CMK (cell line): Measurements from ENCODE around the gene SLC1A7.
"Not testable (repeated sequence)": the region's sequence is repeated elsewhere in the genome, so short reads cannot be mapped to it uniquely, and the experiment has no call there.

Experiments used
- DNase-seq: peaks from one replicate; pipeline ENCODE4 v3.0.0-alpha.2; 2010; ENCODE audit warnings: low read depth

SLC1A7 gene

DNA sequence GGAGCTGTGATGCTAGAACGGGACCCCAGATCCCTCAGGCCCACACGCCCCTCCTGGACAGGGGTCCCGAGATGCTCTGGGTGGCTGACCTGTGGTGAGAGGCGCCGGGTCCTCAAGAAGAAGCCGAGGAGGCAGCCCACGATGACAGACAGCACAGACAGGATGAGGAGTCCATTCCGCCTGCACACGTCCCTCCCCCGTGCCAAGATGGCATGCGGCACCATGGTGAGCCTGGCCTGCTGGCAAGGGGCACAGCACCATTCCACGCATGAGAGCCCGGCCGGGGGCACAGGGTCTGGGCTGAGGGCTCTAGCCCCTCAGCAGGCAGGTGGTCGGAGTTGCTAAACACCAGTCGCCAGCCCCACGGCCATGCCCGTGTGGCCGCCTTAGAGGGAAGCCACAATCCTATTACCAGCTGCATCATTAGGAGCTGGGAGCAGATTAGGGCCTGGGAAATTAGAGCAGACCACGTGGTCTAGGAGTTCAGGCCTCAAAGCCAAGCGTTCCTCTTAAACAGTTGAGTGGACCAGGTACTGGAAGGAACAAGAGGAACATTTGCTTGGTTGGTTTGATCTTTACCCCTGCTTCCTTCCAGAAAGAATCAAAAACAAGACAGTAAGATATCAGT, at the start of gene SLC1A7:
TSS of gene SLC1A7 (minus strand) at position 413 of the 628 bp plus-strand sequence. CDS start at position 224, 189 bp downstream.
- DNase-seq: no peak

GRCh38 chr1:53190210-53190611, 47.8 kb upstream of the SLC1A7 start:
- no peak for DNase-seq

GRCh38 chr1:53189061-53189460, 46.6 kb upstream of the SLC1A7 start:
- no peak for DNase-seq

DNA sequence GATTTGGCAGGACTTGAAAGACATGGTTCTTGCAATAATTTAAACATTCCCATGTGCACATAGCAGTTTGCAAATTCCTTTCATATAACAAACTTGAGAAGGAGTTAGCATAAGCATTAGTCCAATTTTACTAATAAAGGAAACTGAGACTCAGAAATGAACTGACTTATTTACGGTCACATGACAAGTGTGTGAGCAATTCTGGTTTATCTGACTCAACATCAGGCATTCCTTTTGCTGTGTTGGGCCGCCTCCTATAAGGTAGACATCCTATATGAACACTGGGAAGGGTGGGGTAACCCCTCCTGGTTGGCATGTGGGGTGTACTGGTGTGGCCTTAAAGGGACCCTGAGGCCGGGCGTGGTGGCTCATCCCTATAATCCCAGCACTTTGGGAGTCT, 45.7 kb upstream of the SLC1A7 start:
- no peak for DNase-seq

- no peak for DNase-seq
These were observed 45.0 kb upstream of the SLC1A7 start for GRCh38 chr1:53187401-53187800.

DNA sequence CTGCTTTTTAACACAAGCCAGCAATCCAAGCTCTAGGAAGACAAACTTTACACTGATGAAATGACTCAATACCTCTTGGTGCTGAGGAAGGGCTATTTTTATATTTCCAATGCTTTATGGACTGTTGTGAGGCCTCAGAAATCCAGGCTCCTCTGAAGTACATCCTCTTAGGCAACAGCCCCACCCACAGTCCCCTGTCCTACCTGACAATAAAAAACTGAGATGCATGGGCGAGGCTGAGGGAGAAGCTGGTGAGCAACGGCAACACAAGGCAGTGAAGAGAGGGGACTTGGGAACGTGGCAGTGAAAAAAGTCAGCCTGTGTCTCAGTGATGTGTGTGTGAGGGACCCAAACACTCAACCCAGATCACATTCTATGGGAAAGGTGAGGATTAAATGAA, 44.1 kb upstream of the SLC1A7 start:
- no peak for DNase-seq

DNA sequence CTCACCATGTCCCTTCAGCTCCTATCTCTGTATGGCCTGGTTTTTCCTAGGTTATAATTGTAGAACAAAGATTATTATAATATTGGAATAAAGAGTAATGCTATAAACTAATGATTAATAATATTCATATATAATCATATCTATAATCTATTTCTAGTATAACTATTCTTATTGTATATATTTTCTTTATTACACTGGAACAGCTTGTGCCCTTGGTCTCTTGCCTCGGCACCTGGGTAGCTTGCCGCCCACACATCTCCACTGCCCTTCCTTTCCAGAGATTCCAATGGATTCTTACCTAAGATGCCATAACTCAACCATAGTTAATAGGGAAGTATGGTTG, 43.5 kb upstream of the SLC1A7 start:
- not testable (repeated sequence) for DNase-seq

DNA sequence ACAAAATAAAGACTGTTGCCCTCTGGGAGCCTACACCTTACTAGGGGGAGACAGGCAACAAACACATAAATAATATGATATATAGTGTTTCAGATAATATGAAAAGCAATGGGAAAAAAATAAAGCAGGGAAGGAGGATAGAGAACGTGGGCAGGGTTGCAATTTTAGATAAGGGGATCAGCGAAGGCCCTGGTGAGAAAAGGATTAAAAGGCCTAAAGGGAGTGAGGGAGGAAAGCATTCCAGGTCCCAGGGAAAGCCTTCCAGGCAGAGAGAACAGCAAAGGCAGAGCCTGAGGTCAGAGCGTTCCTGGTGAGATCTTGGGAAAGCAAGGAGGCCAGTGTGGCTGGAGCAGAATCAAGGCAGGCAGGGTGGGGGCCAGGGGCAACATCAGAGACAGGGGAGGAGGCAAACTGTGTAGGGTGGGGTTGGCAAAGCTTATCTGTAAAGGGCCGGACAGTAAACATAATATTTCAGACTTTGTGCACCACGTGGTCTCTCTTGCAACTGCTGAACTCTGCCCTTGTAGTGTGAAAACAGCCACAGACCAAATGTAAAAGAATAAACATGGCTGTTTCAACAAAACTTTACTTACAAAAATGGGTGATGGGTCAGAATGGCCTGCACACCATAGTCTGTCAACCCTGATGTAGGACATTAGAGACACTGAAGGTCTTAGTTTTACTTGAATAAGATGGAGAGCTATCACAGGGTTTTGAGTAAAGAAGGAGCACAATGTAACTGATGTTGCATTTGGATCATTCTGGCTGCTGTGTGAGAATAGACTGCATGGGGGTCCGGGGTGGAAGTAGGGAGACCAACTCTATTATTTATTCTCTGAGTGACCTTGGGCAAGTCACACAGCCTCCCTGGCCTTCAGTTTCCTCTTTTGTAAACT, 40.9 kb upstream of the SLC1A7 start:
- DNase-seq: no peak

DNA sequence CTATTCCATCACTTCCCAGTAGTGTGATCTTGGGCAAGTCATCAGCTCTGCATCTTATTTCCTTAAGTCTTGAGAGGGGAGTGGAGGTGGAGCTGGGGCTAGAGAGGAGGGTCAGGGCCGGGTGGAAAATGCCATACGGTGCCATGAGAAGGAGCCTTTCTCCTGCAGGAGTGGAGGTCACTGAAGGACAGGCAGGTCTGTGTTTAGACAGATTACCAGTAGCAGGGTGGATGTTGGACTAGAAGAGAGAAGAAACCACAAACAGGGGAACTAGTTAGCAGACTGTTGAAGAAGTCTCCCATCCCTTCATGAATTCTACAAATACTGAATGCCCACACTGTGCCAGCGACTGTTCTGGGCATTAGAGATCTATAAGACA, 40.3 kb upstream of the SLC1A7 start:
- DNase-seq: no peak

DNA sequence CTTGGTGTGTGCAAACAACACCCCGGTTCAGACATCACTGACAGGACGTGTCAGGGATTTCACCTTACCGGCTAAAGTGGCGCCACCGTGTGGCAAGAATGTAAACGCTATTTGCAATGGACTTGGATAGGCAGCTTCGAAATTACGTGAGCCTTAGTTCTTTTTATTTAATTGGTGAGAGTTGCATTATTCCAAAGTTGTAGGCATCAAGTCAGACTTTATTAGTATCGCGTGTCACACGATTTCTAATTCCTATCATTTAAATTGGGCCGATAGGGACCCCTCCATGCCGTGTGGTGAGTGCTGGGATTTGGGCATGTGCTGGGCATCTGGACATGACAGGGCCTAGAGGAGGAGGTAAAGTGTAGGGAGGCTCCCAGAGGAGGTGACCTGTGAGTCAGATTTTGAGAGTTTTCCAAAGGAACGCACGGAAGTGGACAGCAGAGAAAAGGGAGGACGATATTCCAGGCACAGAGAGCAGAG, 39.7 kb upstream of the SLC1A7 start:
- DNase-seq: peak; percentile 56

GRCh38 chr1:53180951-53181350, 38.5 kb upstream of the SLC1A7 start:
- no peak for DNase-seq

- no peak for DNase-seq
These were observed 37.8 kb upstream of the SLC1A7 start for GRCh38 chr1:53180226-53180625.

DNA sequence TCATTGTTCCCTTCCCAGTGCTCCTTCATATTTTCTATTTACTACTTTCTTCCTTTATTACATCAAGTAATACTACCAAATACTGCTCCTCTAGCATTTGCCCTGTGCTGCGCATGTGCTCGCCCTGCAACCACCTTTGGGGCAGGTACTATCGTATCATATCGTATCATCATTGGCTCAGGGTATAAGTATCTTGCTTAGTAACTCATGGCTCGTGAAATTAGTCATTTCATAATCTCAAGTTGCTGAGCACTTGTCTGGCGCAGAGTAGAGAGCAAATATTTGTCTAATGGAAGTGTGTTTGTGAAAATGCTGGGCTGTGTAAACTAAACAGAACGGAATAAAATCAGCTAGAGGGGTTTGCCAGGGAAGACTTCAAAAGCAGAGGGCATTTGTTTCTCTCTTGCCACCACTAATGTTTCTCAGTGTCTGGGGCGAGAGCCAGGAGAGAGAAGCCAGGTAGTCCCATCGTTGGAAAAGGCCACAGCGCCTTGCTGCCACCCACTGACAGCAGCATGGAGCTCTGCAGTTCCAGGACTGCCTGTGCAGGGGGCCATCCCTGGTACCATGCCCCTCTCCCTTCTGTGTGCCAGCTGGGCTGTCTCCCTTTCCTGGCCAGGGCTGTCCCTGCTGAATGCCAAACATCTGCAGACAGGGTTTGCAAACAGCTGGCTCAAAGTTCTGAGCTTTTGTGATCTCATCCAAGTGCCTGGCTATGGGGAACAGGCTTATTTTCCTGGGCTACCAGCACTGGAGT, 34.2 kb upstream of the SLC1A7 start:
- DNase-seq: no peak

DNA sequence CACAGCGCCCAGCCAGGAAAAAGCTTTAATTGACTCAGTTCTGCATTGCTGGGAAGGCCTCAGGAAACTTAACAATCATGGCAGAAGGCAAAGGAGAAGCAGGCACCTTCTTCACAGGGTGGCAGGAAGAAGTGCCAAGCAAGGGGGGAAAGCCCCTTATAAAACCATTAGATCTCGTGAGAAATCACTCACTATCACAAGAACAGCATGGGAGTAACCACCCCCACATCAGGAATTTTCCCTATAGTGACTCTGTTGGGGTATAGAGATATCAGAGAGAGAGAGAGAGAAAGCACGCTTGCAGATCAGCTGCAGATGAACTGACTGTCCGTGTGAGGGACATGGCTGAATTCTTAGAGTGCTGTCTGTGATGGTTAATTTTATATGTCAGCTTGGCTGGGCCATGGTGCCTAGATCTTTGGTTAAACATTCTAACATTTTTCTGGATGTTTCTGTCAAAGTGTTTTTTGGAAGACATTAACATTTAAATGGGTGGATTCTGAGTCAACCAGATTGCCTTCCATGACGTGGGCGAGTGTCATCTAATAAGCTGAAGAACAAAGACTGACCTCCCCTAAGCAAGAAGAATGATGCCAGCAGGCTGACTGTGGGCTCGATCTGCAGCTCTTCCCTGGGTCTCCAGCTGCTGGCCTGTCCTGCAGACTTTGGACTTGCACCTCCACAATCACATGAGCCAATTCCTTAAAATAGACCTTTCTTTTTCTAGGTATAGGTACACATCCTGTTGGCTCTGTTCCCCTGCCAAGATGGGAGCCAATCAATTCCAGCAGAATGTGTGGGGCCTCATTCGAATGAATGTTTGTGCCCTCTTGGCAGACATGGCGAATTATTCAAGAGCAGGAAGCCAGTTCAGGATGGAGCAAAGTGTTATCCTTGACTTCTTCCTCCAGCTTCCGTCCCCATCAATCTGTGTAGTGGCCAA, 32.8 kb upstream of the SLC1A7 start:
- DNase-seq: no peak

GRCh38 chr1:53172426-53173128, 30.1 kb upstream of the SLC1A7 start:
- no peak for DNase-seq

- DNase-seq: no peak
These were observed 24.5 kb upstream of the SLC1A7 start for GRCh38 chr1:53166912-53167311.

DNA sequence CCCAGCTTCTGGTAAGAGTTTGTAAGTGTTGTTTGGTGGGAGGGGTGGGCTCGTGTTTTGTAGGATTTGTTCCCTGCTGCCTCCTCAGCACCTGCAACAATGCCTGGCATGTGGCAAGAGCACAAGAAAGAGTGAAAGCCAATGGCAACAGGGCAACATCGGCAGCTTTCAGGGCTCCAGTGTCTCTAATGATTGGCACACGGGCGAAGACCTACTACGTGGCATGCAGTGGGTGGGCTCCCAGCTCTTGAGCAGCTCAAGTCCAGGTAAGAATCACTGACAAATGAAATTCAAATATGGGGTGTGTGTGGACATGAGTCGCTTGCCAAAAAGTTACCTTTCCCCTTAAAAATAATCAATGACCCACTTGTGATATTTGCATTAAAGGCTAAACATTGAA, 23.9 kb upstream of the SLC1A7 start:
- no peak for DNase-seq

- no peak for DNase-seq
These were observed 23.0 kb upstream of the SLC1A7 start for GRCh38 chr1:53165408-53165961.

- no peak for DNase-seq
These were observed 20.9 kb upstream of the SLC1A7 start for GRCh38 chr1:53163291-53163768.

- no peak for DNase-seq
These were observed 20.2 kb upstream of the SLC1A7 start for GRCh38 chr1:53162621-53163020.
